Adrenal gland (tissue), 5 donors: Measurements from ENCODE around the gene ABLIM2.

Source experiments
- POLR2A ChIP-seq, 2 donors: fragments of 450-650 bp; IDR thresholded peaks; one replicate each; pipeline ENCODE4 v1.6.1; 2017; ENCODE audit warnings: antibody characterized with exemption in 2 of 2, mild to moderate bottlenecking in 2 of 2, moderate library complexity in 1 of 2
- TF ChIP-seq, protein P1 (sequence below), 6 experiments: fragments of 450-650 bp in 4 of 6; fragments of 200-600 bp in 2 of 6; sonication (generic) in 1 of 6; IDR thresholded peaks; 1 replicate in 5 of 6; 2 replicates in 1 of 6; pipeline versions ENCODE4 v1.5.1 to v1.8.0; 2016 to 2021; ENCODE audit warnings: antibody characterized with exemption in 6 of 6, mild to moderate bottlenecking in 2 of 6, moderate library complexity in 1 of 6
- donor health status: DM: no; HTN: no; CAD: no.

DNA sequence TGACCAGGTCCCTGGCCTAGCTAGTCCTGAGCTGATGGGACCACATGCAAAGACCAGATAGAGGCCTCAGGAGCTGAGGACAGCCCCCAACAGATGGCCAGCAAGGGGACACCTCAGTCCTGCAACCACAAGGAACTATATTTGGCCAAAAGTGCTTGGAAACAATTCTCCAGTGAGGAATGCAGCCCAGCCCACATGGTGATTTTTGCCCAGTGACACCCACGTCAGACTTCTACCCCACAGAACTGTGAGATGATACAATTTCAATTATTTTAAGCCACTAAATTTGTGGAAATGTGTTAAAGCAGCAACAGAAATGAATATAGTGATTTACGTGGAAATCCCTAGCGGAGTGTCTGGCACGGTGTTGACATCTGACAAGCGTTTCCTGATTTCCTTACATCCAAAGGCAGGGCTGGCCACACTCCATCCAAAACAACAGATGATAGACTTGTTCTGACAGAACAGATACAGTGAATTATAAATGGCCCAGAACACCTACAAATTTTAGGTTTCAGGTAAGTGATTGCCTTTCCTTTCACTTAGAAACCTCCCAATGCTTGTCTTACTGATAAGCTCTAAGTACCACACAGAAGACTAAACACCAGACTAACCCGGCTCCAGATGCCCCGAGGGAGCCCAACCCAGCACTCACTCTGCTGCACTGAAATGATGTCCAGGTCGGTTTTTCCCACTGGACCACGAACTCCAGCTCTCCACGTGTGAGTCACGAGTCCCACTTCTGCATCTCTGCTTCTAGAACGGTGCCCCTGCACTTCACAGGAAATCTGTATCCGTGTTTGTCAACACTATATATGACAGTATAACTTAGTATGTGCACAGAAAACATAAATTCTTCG, 224.7 kb downstream of the ABLIM2 start:
- TF ChIP-seq, protein P1, sequence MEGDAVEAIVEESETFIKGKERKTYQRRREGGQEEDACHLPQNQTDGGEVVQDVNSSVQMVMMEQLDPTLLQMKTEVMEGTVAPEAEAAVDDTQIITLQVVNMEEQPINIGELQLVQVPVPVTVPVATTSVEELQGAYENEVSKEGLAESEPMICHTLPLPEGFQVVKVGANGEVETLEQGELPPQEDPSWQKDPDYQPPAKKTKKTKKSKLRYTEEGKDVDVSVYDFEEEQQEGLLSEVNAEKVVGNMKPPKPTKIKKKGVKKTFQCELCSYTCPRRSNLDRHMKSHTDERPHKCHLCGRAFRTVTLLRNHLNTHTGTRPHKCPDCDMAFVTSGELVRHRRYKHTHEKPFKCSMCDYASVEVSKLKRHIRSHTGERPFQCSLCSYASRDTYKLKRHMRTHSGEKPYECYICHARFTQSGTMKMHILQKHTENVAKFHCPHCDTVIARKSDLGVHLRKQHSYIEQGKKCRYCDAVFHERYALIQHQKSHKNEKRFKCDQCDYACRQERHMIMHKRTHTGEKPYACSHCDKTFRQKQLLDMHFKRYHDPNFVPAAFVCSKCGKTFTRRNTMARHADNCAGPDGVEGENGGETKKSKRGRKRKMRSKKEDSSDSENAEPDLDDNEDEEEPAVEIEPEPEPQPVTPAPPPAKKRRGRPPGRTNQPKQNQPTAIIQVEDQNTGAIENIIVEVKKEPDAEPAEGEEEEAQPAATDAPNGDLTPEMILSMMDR (IDR thresholded peaks at IDR 0.05) = no peak
- no peak for TF ChIP-seq POLR2A (IDR thresholded peaks at IDR 0.05)
